Liver (tissue), 3 donors: ENCODE measurements around the gene DENND4A.

Source experiments
- ATF3 ChIP-seq: IDR thresholded peaks from 2 replicates; pipeline ENCODE4 v1.6.1; 2016; ENCODE audit warnings: antibody characterized with exemption
- CTCF ChIP-seq: fragments of 150-350 bp; IDR thresholded peaks from 2 replicates; pipeline ENCODE4 v1.5.1; 2017; ENCODE audit warnings: improper control_type of control experiment, low read depth, low read length; ENCODE audit not compliant: missing input control
- EGR1 ChIP-seq, 2 donors: IDR thresholded peaks; 2 replicates each; pipeline ENCODE4 v1.6.1; 2016 to 2018; ENCODE audit warnings: antibody characterized with exemption in 2 of 2, low read depth in 2 of 2
- GABPA ChIP-seq, 2 donors: IDR thresholded peaks in 1 of 2; conservative IDR thresholded peaks in 1 of 2; 2 replicates each; pipeline ENCODE4 v1.6.1; 2016; ENCODE audit warnings: antibody characterized with exemption in 2 of 2, mild to moderate bottlenecking in 1 of 2, moderate library complexity in 1 of 2
- HNF4A ChIP-seq, 2 donors: conservative IDR thresholded peaks; 2 replicates each; pipeline ENCODE4 v1.6.1; 2016; ENCODE audit warnings: antibody characterized with exemption in 2 of 2, mild to moderate bottlenecking in 2 of 2
- JUND ChIP-seq, 2 donors: IDR thresholded peaks; 2 replicates each; pipeline ENCODE4 v1.6.1; 2016; ENCODE audit warnings: antibody characterized with exemption in 2 of 2
- NR2F2 ChIP-seq: IDR thresholded peaks from 2 replicates; pipeline ENCODE4 v1.6.1; 2016; ENCODE audit warnings: antibody characterized with exemption
- RAD21 ChIP-seq, 2 donors: IDR thresholded peaks; 2 replicates each; pipeline ENCODE4 v1.6.1; 2016; ENCODE audit warnings: antibody characterized with exemption in 2 of 2, mild to moderate bottlenecking in 2 of 2
- RXRA ChIP-seq, 2 donors: IDR thresholded peaks; 2 replicates each; pipeline ENCODE4 v1.6.1; 2017 to 2018; ENCODE audit warnings: antibody characterized with exemption in 2 of 2, mild to moderate bottlenecking in 1 of 2
- SP1 ChIP-seq: IDR thresholded peaks from 2 replicates; pipeline ENCODE4 v1.6.1; 2018; ENCODE audit warnings: antibody characterized with exemption, mild to moderate bottlenecking
- TAF1 ChIP-seq: conservative IDR thresholded peaks from 2 replicates; pipeline ENCODE4 v1.6.1; 2016; ENCODE audit warnings: antibody characterized with exemption, mild to moderate bottlenecking
- YY1 ChIP-seq: IDR thresholded peaks from 2 replicates; pipeline ENCODE4 v1.6.1; 2016; ENCODE audit warnings: antibody characterized with exemption, mild to moderate bottlenecking
- TF ChIP-seq, protein P1 (sequence below): IDR thresholded peaks from 2 replicates; pipeline ENCODE4 v1.6.1; 2016; ENCODE audit warnings: antibody characterized with exemption
- TF ChIP-seq, protein P2 (sequence below): IDR thresholded peaks from 2 replicates; pipeline ENCODE4 v1.6.1; 2016; ENCODE audit warnings: antibody characterized with exemption, mild to moderate bottlenecking
- donor health status: healthy.
- donor health status: healthy.

- TF ChIP-seq CTCF: no peak
- TF ChIP-seq EGR1 (IDR thresholded peaks at IDR 0.05; ENCODE audit: low read depth in 2 of 2): no peak
- TF ChIP-seq, protein P1, sequence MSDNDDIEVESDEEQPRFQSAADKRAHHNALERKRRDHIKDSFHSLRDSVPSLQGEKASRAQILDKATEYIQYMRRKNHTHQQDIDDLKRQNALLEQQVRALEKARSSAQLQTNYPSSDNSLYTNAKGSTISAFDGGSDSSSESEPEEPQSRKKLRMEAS: no peak
- TF ChIP-seq ATF3: no peak
- no peak for TF ChIP-seq YY1
- no peak for TF ChIP-seq TAF1
- no peak for TF ChIP-seq SP1
- no peak for TF ChIP-seq RAD21 (IDR thresholded peaks at IDR 0.05)
- TF ChIP-seq RXRA (IDR thresholded peaks at IDR 0.05): no peak
- TF ChIP-seq JUND (IDR thresholded peaks at IDR 0.05): no peak
- TF ChIP-seq NR2F2: no peak
- no peak for TF ChIP-seq GABPA (IDR thresholded peaks at IDR 0.05 in 1 of 2, conservative IDR thresholded peaks at IDR 0.05 in 1 of 2)
- TF ChIP-seq, protein P2, sequence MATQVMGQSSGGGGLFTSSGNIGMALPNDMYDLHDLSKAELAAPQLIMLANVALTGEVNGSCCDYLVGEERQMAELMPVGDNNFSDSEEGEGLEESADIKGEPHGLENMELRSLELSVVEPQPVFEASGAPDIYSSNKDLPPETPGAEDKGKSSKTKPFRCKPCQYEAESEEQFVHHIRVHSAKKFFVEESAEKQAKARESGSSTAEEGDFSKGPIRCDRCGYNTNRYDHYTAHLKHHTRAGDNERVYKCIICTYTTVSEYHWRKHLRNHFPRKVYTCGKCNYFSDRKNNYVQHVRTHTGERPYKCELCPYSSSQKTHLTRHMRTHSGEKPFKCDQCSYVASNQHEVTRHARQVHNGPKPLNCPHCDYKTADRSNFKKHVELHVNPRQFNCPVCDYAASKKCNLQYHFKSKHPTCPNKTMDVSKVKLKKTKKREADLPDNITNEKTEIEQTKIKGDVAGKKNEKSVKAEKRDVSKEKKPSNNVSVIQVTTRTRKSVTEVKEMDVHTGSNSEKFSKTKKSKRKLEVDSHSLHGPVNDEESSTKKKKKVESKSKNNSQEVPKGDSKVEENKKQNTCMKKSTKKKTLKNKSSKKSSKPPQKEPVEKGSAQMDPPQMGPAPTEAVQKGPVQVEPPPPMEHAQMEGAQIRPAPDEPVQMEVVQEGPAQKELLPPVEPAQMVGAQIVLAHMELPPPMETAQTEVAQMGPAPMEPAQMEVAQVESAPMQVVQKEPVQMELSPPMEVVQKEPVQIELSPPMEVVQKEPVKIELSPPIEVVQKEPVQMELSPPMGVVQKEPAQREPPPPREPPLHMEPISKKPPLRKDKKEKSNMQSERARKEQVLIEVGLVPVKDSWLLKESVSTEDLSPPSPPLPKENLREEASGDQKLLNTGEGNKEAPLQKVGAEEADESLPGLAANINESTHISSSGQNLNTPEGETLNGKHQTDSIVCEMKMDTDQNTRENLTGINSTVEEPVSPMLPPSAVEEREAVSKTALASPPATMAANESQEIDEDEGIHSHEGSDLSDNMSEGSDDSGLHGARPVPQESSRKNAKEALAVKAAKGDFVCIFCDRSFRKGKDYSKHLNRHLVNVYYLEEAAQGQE: no peak
- no peak for TF ChIP-seq HNF4A (conservative IDR thresholded peaks at IDR 0.05)
Observed at GRCh38 chr15:65828585-65828984, 36.5 kb upstream of the DENND4A start.
